ENCODE measurements around the gene SERPING1. TPM values are rescaled to one million over a fixed set of nuclear protein-coding genes. Genes with fewer than 3 reads are reported as not detected.
A peak's percentile ranks its signal among the peaks of the same experiment; 100 is the strongest.
"Not testable (repeated sequence)": the region's sequence is repeated elsewhere in the genome, so short reads cannot be mapped to it uniquely, and the experiment has no call there.

SERPING1 gene
- total RNA-seq, 1 experiment from 2014 or later, result not detected

- DNase-seq (ENCODE audit: low read depth), result not testable (repeated sequence)
Observed at GRCh38 chr11:57652230-57652629, 54.7 kb downstream of the SERPING1 start.

GRCh38 chr11:57652662-57653061 lies 55.2 kb downstream of the SERPING1 start:
- DNase-seq (ENCODE audit: low read depth), result no peak

GRCh38 chr11:57653163-57653562 lies 55.7 kb downstream of the SERPING1 start:
- DNase-seq (ENCODE audit: low read depth), result no peak

- DNase-seq (ENCODE audit: low read depth), result no peak
Observed at GRCh38 chr11:57656885-57657193, 59.4 kb downstream of the SERPING1 start.

DNA sequence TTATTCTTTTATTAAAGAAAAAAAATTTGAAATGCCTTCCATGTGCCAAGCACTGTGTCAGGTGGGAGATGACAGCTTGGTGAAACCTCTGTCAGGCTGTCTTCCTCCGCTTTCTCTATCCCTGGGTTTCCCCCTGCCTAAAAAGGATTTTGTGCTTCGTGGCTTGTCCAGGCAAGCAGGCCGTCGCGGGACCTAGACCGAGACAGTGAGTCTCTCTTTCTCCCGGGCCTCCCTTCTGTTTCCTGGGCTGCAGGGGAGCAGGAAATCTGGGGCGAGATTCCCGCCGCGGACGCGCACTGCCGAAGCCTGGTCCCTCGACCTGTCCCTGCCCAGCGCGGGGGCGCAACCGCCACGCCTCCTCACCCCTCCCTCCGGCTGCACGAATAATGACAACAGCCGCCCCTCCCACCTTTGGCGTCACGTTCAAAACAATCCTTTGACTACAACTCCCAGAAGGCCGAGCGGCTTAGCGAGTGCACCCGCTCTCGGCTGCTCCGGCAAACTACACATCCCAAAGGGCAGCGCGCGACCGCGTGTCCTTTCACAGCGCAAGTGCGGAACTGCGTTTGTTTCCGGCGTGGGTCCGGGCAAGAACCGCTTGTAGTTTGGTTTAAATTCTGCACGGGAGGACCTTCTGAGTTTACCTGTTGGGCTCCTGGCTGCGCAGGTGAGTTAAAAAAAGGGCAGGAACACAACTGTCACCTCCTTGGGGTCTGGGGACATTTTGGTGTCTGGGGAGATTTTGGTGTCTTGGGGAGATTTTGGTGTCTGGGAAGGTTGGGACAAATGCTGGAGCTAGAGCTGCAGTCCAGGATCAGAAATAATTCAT lies 59.9 kb downstream of the SERPING1 start, which contains the start of gene CLP1:
CLP1 (plus strand) TSS at position 569 of the 829 bp plus-strand sequence. CDS start 1,715 bp downstream, outside the sequence.
- DNase-seq (ENCODE audit: low read depth), result peak; percentile 99

DNA sequence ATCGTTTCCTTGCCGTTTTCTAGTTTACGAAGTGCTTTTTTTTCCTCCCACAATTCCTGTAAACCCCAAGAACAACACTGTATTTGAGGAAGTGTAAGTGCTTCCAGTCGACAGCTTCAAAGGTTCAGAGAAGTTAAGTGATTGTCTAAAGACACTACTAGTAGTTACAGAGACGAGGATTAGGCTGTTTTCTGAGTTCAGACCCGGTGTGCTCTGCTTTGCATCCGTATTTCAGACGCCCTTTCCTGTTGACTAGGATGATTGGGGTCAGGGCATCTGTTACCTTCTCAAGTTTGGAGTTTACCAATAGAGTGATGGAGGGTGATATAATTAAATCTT lies 60.5 kb downstream of the SERPING1 start:
- DNase-seq (ENCODE audit: low read depth), result no peak

GRCh38 chr11:57659669-57660068 lies 62.2 kb downstream of the SERPING1 start:
- no peak for DNase-seq (ENCODE audit: low read depth)

- no peak for DNase-seq (ENCODE audit: low read depth)
Observed at GRCh38 chr11:57662893-57663292, 65.4 kb downstream of the SERPING1 start.

GRCh38 chr11:57663975-57664374 lies 66.5 kb downstream of the SERPING1 start:
- DNase-seq (ENCODE audit: low read depth), result no peak

Other genes starting within 250 kb of the SERPING1 start
- gene PRG3, start 216.5 kb upstream of the SERPING1 start, total RNA-seq (2014; rRNA removed; shearing (Covaris generic)), result not detected in 2 replicates
- gene PRG2, start 207.0 kb upstream of the SERPING1 start, total RNA-seq (2014; rRNA removed; shearing (Covaris generic)), result not detected in 2 replicates
- gene SLC43A3, start 170.6 kb upstream of the SERPING1 start, total RNA-seq (2014; rRNA removed; shearing (Covaris generic)), result 122 and 135 TPM in 2 replicates
- 0.23 TPM in 1 of 2 replicates, not detected in the other for gene RTN4RL2, start 137.2 kb upstream of the SERPING1 start, total RNA-seq (2014; rRNA removed; shearing (Covaris generic))
- gene SLC43A1, start 82.0 kb upstream of the SERPING1 start, total RNA-seq (2014; rRNA removed; shearing (Covaris generic)), result 5.6 and 9.0 TPM in 2 replicates
- 164 and 188 TPM in 2 replicates for gene TIMM10, start 66.9 kb upstream of the SERPING1 start, total RNA-seq (2014; rRNA removed; shearing (Covaris generic))
- not detected in 2 replicates for gene SMTNL1, start 60.1 kb upstream of the SERPING1 start, total RNA-seq (2014; rRNA removed; shearing (Covaris generic))
- gene UBE2L6, start 30.0 kb upstream of the SERPING1 start, total RNA-seq (2014; rRNA removed; shearing (Covaris generic)), result 22.4 and 29.8 TPM in 2 replicates
- not detected in 2 replicates for gene YPEL4, start 52.2 kb downstream of the SERPING1 start, total RNA-seq (2014; rRNA removed; shearing (Covaris generic))
- 27.7 and 38.4 TPM in 2 replicates for gene CLP1, start 60.1 kb downstream of the SERPING1 start, total RNA-seq (2014; rRNA removed; shearing (Covaris generic))
- 27.7 and 28.0 TPM in 2 replicates for gene ZDHHC5, start 70.4 kb downstream of the SERPING1 start, total RNA-seq (2014; rRNA removed; shearing (Covaris generic))
- 22.1 and 24.2 TPM in 2 replicates for gene MED19, start 114.5 kb downstream of the SERPING1 start, total RNA-seq (2014; rRNA removed; shearing (Covaris generic))
- 161 and 167 TPM in 2 replicates for gene TMX2, start 114.9 kb downstream of the SERPING1 start, total RNA-seq (2014; rRNA removed; shearing (Covaris generic))
- 220 and 290 TPM in 2 replicates for gene SELENOH, start 143.8 kb downstream of the SERPING1 start, total RNA-seq (2014; rRNA removed; shearing (Covaris generic))
- gene BTBD18, start 154.1 kb downstream of the SERPING1 start, total RNA-seq (2014; rRNA removed; shearing (Covaris generic)), result not detected in 2 replicates
- 75.8 and 78.8 TPM in 2 replicates for gene CTNND1, start 164.1 kb downstream of the SERPING1 start, total RNA-seq (2014; rRNA removed; shearing (Covaris generic))